Gastroesophageal sphincter (tissue), 4 donors: ENCODE measurements around the gene ADAMTS4. TPM values are rescaled to one million over a fixed set of nuclear protein-coding genes. Genes with fewer than 3 reads are reported as not detected.
A peak's percentile ranks its signal among the peaks of the same experiment; 100 is the strongest.

Experiments used
- ATAC-seq: fragments of 150-250 bp; one replicate; pipeline ENCODE4 v1.9.1; 2016; ENCODE audit warnings: mild to moderate bottlenecking, moderate library complexity
- H3K27ac ChIP-seq, 4 donors: fragments of 200-600 bp; sonication (generic) in 3 of 4; 1 replicate in 3 of 4; 2 replicates in 1 of 4; pipeline ENCODE4 v1.5.1; 2016 to 2019
- H3K27me3 ChIP-seq: fragments of 200-600 bp; sonication (generic); one replicate; pipeline ENCODE4 v1.5.1; 2019
- H3K36me3 ChIP-seq, 2 donors: fragments of 200-600 bp; sonication (generic); one replicate each; pipeline ENCODE4 v1.5.1; 2019; ENCODE audit warnings: control low read depth in 1 of 2
- H3K4me1 ChIP-seq, 3 donors: fragments of 200-600 bp; sonication (generic); 1 replicate in 2 of 3; 2 replicates in 1 of 3; pipeline ENCODE4 v1.5.1; 2016 to 2019; ENCODE audit warnings: control low read depth in 2 of 3
- H3K4me3 ChIP-seq, 2 donors: fragments of 200-600 bp; sonication (generic); one replicate each; pipeline ENCODE4 v1.5.1; 2019; ENCODE audit warnings: mild to moderate bottlenecking in 1 of 2, moderate library complexity in 1 of 2
- H3K9me3 ChIP-seq, 3 donors: fragments of 200-600 bp; sonication (generic); one replicate each; pipeline ENCODE4 v1.5.1; 2017 to 2019; ENCODE audit warnings: control low read depth in 2 of 3
- EP300 ChIP-seq: sonication (generic); formaldehyde crosslinking; IDR thresholded peaks from one replicate; pipeline ENCODE4 v1.6.1; 2017; ENCODE audit warnings: antibody characterized with exemption, mild to moderate bottlenecking
- POLR2A ChIP-seq, 2 donors: fragments of 450-650 bp; IDR thresholded peaks; one replicate each; pipeline ENCODE4 v1.6.1; 2017; ENCODE audit warnings: antibody characterized with exemption in 2 of 2, mild to moderate bottlenecking in 2 of 2, moderate library complexity in 1 of 2
- POLR2AphosphoS5 ChIP-seq: sonication (generic); formaldehyde crosslinking; IDR thresholded peaks from one replicate; pipeline ENCODE4 v1.6.1; 2017; ENCODE audit warnings: antibody characterized with exemption
- WGBS, 2 donors: methylation state at CpG; one replicate each; pipeline ENCODE4 v1.1.5; 2018; ENCODE audit warnings: low coverage in 1 of 2; 5-methylcytosine and 5-hydroxymethylcytosine counted together
- total RNA-seq, 4 donors: library from RNA; depleted of rRNA; stranded (reverse); fragments of >200 nt; gene quantifications; one replicate each; pipeline ENCODE4 v1.1.0, GENCODE V29; 2016
- TF ChIP-seq, protein P1 (sequence below), 4 experiments: fragments of 200-600 bp in 2 of 4; fragments of 450-650 bp in 2 of 4; sonication (generic) in 1 of 4; IDR thresholded peaks; one replicate each; pipeline ENCODE4 v1.5.1; 2017 to 2019; ENCODE audit warnings: antibody characterized with exemption in 4 of 4, mild to moderate bottlenecking in 2 of 4, moderate library complexity in 2 of 4

ADAMTS4 gene, protein sequence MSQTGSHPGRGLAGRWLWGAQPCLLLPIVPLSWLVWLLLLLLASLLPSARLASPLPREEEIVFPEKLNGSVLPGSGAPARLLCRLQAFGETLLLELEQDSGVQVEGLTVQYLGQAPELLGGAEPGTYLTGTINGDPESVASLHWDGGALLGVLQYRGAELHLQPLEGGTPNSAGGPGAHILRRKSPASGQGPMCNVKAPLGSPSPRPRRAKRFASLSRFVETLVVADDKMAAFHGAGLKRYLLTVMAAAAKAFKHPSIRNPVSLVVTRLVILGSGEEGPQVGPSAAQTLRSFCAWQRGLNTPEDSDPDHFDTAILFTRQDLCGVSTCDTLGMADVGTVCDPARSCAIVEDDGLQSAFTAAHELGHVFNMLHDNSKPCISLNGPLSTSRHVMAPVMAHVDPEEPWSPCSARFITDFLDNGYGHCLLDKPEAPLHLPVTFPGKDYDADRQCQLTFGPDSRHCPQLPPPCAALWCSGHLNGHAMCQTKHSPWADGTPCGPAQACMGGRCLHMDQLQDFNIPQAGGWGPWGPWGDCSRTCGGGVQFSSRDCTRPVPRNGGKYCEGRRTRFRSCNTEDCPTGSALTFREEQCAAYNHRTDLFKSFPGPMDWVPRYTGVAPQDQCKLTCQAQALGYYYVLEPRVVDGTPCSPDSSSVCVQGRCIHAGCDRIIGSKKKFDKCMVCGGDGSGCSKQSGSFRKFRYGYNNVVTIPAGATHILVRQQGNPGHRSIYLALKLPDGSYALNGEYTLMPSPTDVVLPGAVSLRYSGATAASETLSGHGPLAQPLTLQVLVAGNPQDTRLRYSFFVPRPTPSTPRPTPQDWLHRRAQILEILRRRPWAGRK
- total RNA-seq = 10 to 100 TPM in 1 of 4 donors, 1 to 10 TPM in 3; 3.7 to 60.6 (median 6.7) TPM

DNA sequence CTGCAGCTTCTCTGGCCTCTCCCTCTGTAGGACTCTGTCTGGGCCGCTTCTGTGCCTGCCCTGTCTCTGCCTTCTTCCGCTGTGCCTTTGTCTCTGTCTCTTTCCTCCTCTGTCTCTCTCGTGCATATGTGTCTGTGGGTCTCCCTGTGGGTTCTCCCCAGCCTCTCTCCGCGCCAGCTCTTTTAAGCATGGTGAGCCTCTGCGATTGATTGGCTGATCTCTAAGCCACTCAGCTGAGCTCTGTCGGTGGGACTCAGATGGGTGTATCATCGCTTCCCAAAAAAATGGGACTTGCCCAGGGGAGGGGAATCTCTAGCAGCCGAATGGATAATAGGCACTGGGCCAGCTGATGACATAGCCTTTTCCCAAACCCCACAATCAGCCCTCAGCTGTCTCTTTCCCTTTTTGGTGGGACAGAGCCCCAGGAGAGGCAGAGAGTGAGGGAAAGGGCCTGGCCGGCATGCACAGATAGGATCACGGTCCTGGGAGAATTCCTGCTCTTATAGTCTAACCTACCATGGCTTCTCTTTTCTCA is at the start of gene ADAMTS4:
Gene ADAMTS4 (minus strand): TSS at position 158 of the 535 bp plus-strand sequence. CDS start 427 bp downstream, outside the sequence.
- Histone ChIP-seq H3K4me1 (peaks cover 0 to 91% (median 49%) of the 10 kb centered on the region in 3 donors), H3K4me3 (peak within 1 kb of the TSS; percentile 0 to 50), H3K27ac (peak within 1 kb of the TSS; percentile 2 to 96 (median 95)), H3K36me3 (peaks cover 0 to 10% of the 10 kb centered on the region in 2 donors), H3K9me3 (no peaks in the 10 kb centered on the region), H3K27me3 (no peaks in the 10 kb centered on the region)
- 28% methylated on average over 9 of the region's 11 CpGs; no CpG with 5 or more reads in 1 of the 2 donors for WGBS, 2 donors
- peak; percentile 31 for ATAC-seq
- TF ChIP-seq EP300 (no peak), POLR2A (IDR thresholded peaks at IDR 0.05) (peak; percentile 24 to 36), POLR2AphosphoS5 (peak; percentile 68)
- TF ChIP-seq, protein P1, sequence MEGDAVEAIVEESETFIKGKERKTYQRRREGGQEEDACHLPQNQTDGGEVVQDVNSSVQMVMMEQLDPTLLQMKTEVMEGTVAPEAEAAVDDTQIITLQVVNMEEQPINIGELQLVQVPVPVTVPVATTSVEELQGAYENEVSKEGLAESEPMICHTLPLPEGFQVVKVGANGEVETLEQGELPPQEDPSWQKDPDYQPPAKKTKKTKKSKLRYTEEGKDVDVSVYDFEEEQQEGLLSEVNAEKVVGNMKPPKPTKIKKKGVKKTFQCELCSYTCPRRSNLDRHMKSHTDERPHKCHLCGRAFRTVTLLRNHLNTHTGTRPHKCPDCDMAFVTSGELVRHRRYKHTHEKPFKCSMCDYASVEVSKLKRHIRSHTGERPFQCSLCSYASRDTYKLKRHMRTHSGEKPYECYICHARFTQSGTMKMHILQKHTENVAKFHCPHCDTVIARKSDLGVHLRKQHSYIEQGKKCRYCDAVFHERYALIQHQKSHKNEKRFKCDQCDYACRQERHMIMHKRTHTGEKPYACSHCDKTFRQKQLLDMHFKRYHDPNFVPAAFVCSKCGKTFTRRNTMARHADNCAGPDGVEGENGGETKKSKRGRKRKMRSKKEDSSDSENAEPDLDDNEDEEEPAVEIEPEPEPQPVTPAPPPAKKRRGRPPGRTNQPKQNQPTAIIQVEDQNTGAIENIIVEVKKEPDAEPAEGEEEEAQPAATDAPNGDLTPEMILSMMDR (IDR thresholded peaks at IDR 0.05) = no peak

DNA sequence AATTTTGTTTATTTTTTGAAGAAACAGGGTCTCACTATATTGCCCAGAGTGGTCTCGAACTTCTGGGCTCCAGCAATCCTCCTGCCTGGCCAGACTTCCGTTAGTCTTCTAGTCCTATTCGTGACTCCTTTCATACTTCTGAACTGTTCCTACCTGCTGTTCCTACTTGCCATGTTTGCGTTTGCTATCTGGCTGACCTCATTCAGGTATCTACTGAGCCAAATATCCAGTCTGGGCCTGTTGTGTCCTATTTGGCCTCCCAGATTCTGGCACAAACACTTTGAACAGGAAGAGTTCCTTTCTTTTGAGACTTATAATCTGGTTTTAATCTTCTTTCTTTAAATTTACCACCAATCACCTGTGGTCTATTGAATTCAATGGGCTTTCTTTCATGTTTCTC is 46.0 kb upstream of the ADAMTS4 start:
- H3K9me3 ChIP-seq = no peaks in the 10 kb centered on the region
- ATAC-seq = no peak
- 79 to 85% methylated on average over 4 of the region's 4 CpGs for WGBS, 2 donors
- no peak overlapping the region for H3K4me3 ChIP-seq
- H3K27me3 ChIP-seq = no peaks in the 10 kb centered on the region
- no peak for TF ChIP-seq POLR2AphosphoS5
- no peak for TF ChIP-seq POLR2A (IDR thresholded peaks at IDR 0.05)
- TF ChIP-seq EP300 = no peak
- TF ChIP-seq, protein P1 (IDR thresholded peaks at IDR 0.05) = no peak
- no peaks in the 10 kb centered on the region for H3K36me3 ChIP-seq
- H3K4me1 ChIP-seq = no peaks in the 10 kb centered on the region
- no peak overlapping the region for H3K27ac ChIP-seq

DNA sequence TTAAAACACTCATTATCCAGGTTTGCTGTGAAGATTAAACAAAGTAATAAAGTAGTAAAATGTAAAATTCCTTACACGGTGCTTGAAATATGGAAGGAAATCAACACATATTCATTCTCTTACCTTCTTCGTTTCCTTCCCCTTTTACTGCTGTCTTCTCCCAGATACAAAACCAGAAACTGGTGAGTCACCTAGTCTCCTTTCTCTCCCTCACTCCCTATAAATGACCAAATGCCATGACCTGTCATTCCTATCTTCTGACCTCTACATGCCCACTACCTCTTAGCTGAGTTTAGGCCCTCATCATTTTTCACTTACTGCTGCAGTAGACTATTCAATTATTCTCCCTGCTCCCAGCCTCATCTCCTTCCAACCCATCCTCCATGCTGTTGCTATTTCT is 43.5 kb upstream of the ADAMTS4 start:
- Histone ChIP-seq H3K27ac (no peak overlapping the region), H3K9me3 (no peaks in the 10 kb centered on the region), H3K4me1 (no peaks in the 10 kb centered on the region), H3K4me3 (no peak overlapping the region), H3K27me3 (no peaks in the 10 kb centered on the region), H3K36me3 (no peaks in the 10 kb centered on the region)
- TF ChIP-seq EP300 (no peak), POLR2A (IDR thresholded peaks at IDR 0.05) (no peak), POLR2AphosphoS5 (no peak)
- TF ChIP-seq, protein P1 (IDR thresholded peaks at IDR 0.05) = no peak
- no peak for ATAC-seq
- 70 to 87% methylated on average over 2 of the region's 2 CpGs for WGBS, 2 donors

DNA sequence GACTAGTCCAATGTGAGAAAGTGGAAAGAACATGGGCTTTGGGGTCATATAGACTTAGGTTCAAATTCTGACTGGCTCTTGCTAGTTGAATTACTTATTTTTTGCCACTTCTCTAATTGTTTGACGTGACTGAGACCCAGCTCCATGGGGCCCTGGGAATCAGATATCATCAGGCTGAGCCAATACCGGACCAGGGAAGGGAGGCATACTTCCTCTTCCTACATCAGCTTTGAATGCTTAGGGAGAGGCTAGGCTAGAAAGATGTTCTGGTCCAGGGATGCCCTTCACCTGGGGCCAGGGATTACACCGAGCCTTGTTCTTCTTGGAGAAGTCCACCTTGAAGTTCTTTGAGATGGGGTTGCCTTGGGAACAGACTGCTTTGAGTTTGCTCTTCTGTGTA is 42.8 kb upstream of the ADAMTS4 start:
- WGBS, 2 donors = 58% methylated on average over 2 of the region's 3 CpGs; no CpG with 5 or more reads in 1 of the 2 donors
- H3K9me3 ChIP-seq = no peaks in the 10 kb centered on the region
- TF ChIP-seq POLR2AphosphoS5 = no peak
- TF ChIP-seq EP300 = no peak
- TF ChIP-seq, protein P1 (IDR thresholded peaks at IDR 0.05) = no peak
- no peak for TF ChIP-seq POLR2A (IDR thresholded peaks at IDR 0.05)
- no peaks in the 10 kb centered on the region for H3K27me3 ChIP-seq
- H3K4me1 ChIP-seq = no peaks in the 10 kb centered on the region
- H3K4me3 ChIP-seq = no peak overlapping the region
- no peak overlapping the region for H3K27ac ChIP-seq
- H3K36me3 ChIP-seq = no peaks in the 10 kb centered on the region
- ATAC-seq = no peak
